ENCODE measurements around the gene AKAP13.

GRCh38 chr15:85595804-85596536, 215.6 kb downstream of the AKAP13 start:
- TF ChIP-seq CTCF (IDR thresholded peaks at IDR 0.05) (no peak), EZH2phosphoT487 (IDR thresholded peaks at IDR 0.05) (no peak), EZH2 (IDR thresholded peaks at IDR 0.05) (no peak)

Measured in neural progenitor cell (in vitro differentiated cells).